ENCODE data around the gene COX19. TPM values are rescaled to one million over a fixed set of nuclear protein-coding genes. Genes with fewer than 3 reads are reported as not detected.

The COX19 gene
- total and polyA plus RNA-seq, 2 experiments from 2014 or later: 11.7 to 12.6 TPM

- Mint-ChIP-seq H3K27ac (no peak overlapping the region), H3K4me1 (peaks cover 4% of the 10 kb centered on the region; the same call in 2 of the 3 replicates), H3K4me3 (no peak overlapping the region), H3K27me3 (ENCODE audit: insufficient read depth, low read depth, poor library complexity) (peaks cover 7% of the 10 kb centered on the region), H3K36me3 (ENCODE audit: low read depth) (no peaks in the 10 kb centered on the region; the same call in 2 of the 3 replicates), H3K9me3 (peaks cover 5% of the 10 kb centered on the region)
- Histone ChIP-seq H3K27ac (ENCODE audit: low read depth) (no peak overlapping the region), H3K36me3 (ENCODE audit: insufficient read depth) (no peaks in the 10 kb centered on the region), H3K4me2 (no peak overlapping the region), H2AFZ (no peak overlapping the region), H3K4me3 (no peak overlapping the region), H3K79me2 (replicated peaks; ENCODE audit: insufficient read depth) (no peaks in the 10 kb centered on the region), H3K4me1 (ENCODE audit: insufficient read depth) (no peaks in the 10 kb centered on the region), H3K27me3 (ENCODE audit: insufficient read depth) (peaks cover 8% of the 10 kb centered on the region; the same call in 1 of the 2 replicates), H3F3A (replicated peaks; ENCODE audit: low read depth) (no peaks in the 10 kb centered on the region), H4K20me1 (replicated peaks; ENCODE audit: insufficient read depth) (no peaks in the 10 kb centered on the region), H3K9me2 (ENCODE audit: insufficient read depth) (no peaks in the 10 kb centered on the region)
- TF ChIP-seq NANOG (IDR thresholded peaks at IDR 0.05; ENCODE audit: borderline replicate concordance): no peak
- no peak for ATAC-seq
- no peak for DNase-seq (ENCODE audit: low spot score)
These were observed 34.5 kb downstream of the COX19 start for GRCh38 chr7:940599-941408.

- H3K4me1 Mint-ChIP-seq: peaks cover 2% of the 10 kb centered on the region; the same call in 2 of the 3 replicates
These were observed 35.5 kb downstream of the COX19 start for GRCh38 chr7:939843-940242.

GRCh38 chr7:938546-939185, 36.7 kb downstream of the COX19 start:
- Histone ChIP-seq H3K27ac (ENCODE audit: low read depth) (no peak overlapping the region), H3K4me1 (ENCODE audit: insufficient read depth) (no peaks in the 10 kb centered on the region), H3K4me3 (no peak overlapping the region), H3K36me3 (ENCODE audit: insufficient read depth) (no peaks in the 10 kb centered on the region), H3F3A (replicated peaks; ENCODE audit: low read depth) (no peaks in the 10 kb centered on the region), H3K9me2 (ENCODE audit: insufficient read depth) (no peaks in the 10 kb centered on the region), H2AFZ (no peak overlapping the region), H4K20me1 (replicated peaks; ENCODE audit: insufficient read depth) (no peaks in the 10 kb centered on the region), H3K4me2 (no peak overlapping the region), H3K27me3 (ENCODE audit: insufficient read depth) (peaks cover 8% of the 10 kb centered on the region; the same call in 1 of the 2 replicates), H3K79me2 (replicated peaks; ENCODE audit: insufficient read depth) (no peaks in the 10 kb centered on the region)
- DNase-seq (ENCODE audit: low spot score) (no peak), ATAC-seq (no peak)
- Mint-ChIP-seq H3K9me3 (peaks cover 5% of the 10 kb centered on the region), H3K27me3 (ENCODE audit: insufficient read depth, low read depth, poor library complexity) (peaks cover 7% of the 10 kb centered on the region), H3K27ac (no peak overlapping the region), H3K4me3 (no peak overlapping the region), H3K4me1 (no peaks in the 10 kb centered on the region; the same call in 2 of the 3 replicates), H3K36me3 (ENCODE audit: low read depth) (no peaks in the 10 kb centered on the region; the same call in 2 of the 3 replicates)
- TF ChIP-seq ETS1 (IDR thresholded peaks at IDR 0.05) (no peak), JUNB (IDR thresholded peaks at IDR 0.05; ENCODE audit: unreplicated experiment) (no peak)

More at GRCh38 chr7:939843-940242, 35.5 kb downstream of the COX19 start:
- Mint-ChIP-seq H3K4me3 (no peak overlapping the region), H3K27me3 (ENCODE audit: insufficient read depth, low read depth, poor library complexity) (peaks cover 7% of the 10 kb centered on the region), H3K9me3 (peaks cover 5% of the 10 kb centered on the region), H3K27ac (no peak overlapping the region), H3K36me3 (ENCODE audit: low read depth) (no peaks in the 10 kb centered on the region; the same call in 2 of the 3 replicates)
- H3K4me2 ChIP-seq: no peak overlapping the region
- DNase-seq (ENCODE audit: low spot score) (no peak), ATAC-seq (no peak)
- no peak overlapping the region for H3K4me3 ChIP-seq
- H3K79me2 ChIP-seq (replicated peaks; ENCODE audit: insufficient read depth): no peaks in the 10 kb centered on the region
- H3K36me3 ChIP-seq (ENCODE audit: insufficient read depth): no peaks in the 10 kb centered on the region
- H3K4me1 ChIP-seq (ENCODE audit: insufficient read depth): no peaks in the 10 kb centered on the region
- H3F3A ChIP-seq (replicated peaks; ENCODE audit: low read depth): no peaks in the 10 kb centered on the region
- H3K27ac ChIP-seq (ENCODE audit: low read depth): no peak overlapping the region
- no peaks in the 10 kb centered on the region for H4K20me1 ChIP-seq (replicated peaks; ENCODE audit: insufficient read depth)
- no peak overlapping the region for H2AFZ ChIP-seq
- TF ChIP-seq POLR2AphosphoS5 (IDR thresholded peaks at IDR 0.05; ENCODE audit: low read depth) (no peak), STAT1 (IDR thresholded peaks at IDR 0.05; ENCODE audit: unreplicated experiment) (no peak), ZNF114 (CRISPR knock-in tag; IDR thresholded peaks at IDR 0.05) (no peak), NANOG (IDR thresholded peaks at IDR 0.05; ENCODE audit: borderline replicate concordance) (no peak), ETS1 (IDR thresholded peaks at IDR 0.05) (no peak), JUNB (IDR thresholded peaks at IDR 0.05; ENCODE audit: unreplicated experiment) (no peak), EZH2phosphoT487 (IDR thresholded peaks at IDR 0.05; ENCODE audit: unreplicated experiment) (no peak)
- no peaks in the 10 kb centered on the region for H3K9me2 ChIP-seq (ENCODE audit: insufficient read depth)
- H3K27me3 ChIP-seq (ENCODE audit: insufficient read depth): peaks cover 8% of the 10 kb centered on the region; the same call in 1 of the 2 replicates
